ENCODE data around the gene NELFCD. TPM values are rescaled to one million over a fixed set of nuclear protein-coding genes. Genes with fewer than 3 reads are reported as not detected.

Gene NELFCD
- total RNA-seq, 2 donors from 2014 or later = 47.1 to 64.4 TPM

GRCh38 chr20:58967652-58968429, 13.2 kb upstream of the NELFCD start:
- no peak overlapping the region for H3K4me3 ChIP-seq
- no peak for DNase-seq
- no peak for TF ChIP-seq CTCF (IDR thresholded peaks at IDR 0.05)
- H3K4me1 ChIP-seq = no peaks in the 10 kb centered on the region
- intact Hi-C loops (cut with DNase I) = loop anchor here (10.0 kb wide), 1 partner anchor 53 kb away; no protein-coding TSS in a partner anchor
- no peak overlapping the region for H3K27ac ChIP-seq
- H3K36me3 ChIP-seq = no peaks in the 10 kb centered on the region
- H3K9me3 ChIP-seq = no peaks in the 10 kb centered on the region
- no peaks in the 10 kb centered on the region for H3K27me3 ChIP-seq
- no peak overlapping the region for H3K9ac ChIP-seq (ENCODE audit: low read depth in 2 of 2, low read length in 2 of 2)

DNA sequence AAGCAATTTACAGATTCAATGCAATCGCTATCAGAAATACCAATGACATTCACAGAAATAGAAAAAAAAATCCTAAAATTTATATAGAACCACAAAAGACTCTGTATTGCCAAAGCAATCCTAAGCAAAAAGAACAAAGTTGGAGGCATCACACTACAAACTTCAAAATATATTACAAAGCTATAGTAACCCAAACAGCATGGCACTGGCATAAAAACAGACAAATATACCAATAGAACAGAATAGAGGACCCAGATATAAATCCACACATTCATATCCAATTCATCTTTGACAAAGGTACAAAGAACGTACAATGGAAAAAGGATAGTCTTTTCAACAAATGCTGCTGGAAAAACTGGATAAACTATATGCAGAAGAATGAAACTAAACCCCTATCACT, 11.6 kb upstream of the NELFCD start:
- H3K4me3 ChIP-seq = no peak overlapping the region
- intact Hi-C loops (cut with DNase I) = loop anchor here (10.0 kb wide), 1 partner anchor 55 kb away; no protein-coding TSS in a partner anchor
- H3K9ac ChIP-seq (ENCODE audit: low read depth in 2 of 2, low read length in 2 of 2) = no peak overlapping the region
- H3K27ac ChIP-seq = no peak overlapping the region
- no peaks in the 10 kb centered on the region for H3K4me1 ChIP-seq
- no peaks in the 10 kb centered on the region for H3K27me3 ChIP-seq
- no peak for TF ChIP-seq CTCF (IDR thresholded peaks at IDR 0.05)
- no peaks in the 10 kb centered on the region for H3K9me3 ChIP-seq
- H3K36me3 ChIP-seq = no peaks in the 10 kb centered on the region
- no peak for DNase-seq

- intact Hi-C loops (cut with DNase I) = no loop called here
- Histone ChIP-seq H3K27ac (no peak overlapping the region), H3K36me3 (no peaks in the 10 kb centered on the region), H3K4me1 (no peaks in the 10 kb centered on the region), H3K27me3 (no peaks in the 10 kb centered on the region), H3K9ac (ENCODE audit: low read depth in 2 of 2, low read length in 2 of 2) (no peak overlapping the region), H3K9me3 (no peaks in the 10 kb centered on the region), H3K4me3 (no peak overlapping the region)
- no peak for DNase-seq
- no peak for TF ChIP-seq CTCF (IDR thresholded peaks at IDR 0.05)
Observed at GRCh38 chr20:58970146-58970545, 10.9 kb upstream of the NELFCD start.

GRCh38 chr20:58971429-58971828, 9.6 kb upstream of the NELFCD start:
- H3K9ac ChIP-seq (ENCODE audit: low read depth in 2 of 2, low read length in 2 of 2) = no peak overlapping the region
- no peaks in the 10 kb centered on the region for H3K9me3 ChIP-seq
- H3K27me3 ChIP-seq = no peaks in the 10 kb centered on the region
- H3K36me3 ChIP-seq = no peaks in the 10 kb centered on the region
- intact Hi-C loops (cut with DNase I) = no loop called here
- no peak overlapping the region for H3K4me3 ChIP-seq
- no peak for DNase-seq
- no peak for TF ChIP-seq CTCF (IDR thresholded peaks at IDR 0.05)
- no peaks in the 10 kb centered on the region for H3K4me1 ChIP-seq
- H3K27ac ChIP-seq = no peak overlapping the region

DNA sequence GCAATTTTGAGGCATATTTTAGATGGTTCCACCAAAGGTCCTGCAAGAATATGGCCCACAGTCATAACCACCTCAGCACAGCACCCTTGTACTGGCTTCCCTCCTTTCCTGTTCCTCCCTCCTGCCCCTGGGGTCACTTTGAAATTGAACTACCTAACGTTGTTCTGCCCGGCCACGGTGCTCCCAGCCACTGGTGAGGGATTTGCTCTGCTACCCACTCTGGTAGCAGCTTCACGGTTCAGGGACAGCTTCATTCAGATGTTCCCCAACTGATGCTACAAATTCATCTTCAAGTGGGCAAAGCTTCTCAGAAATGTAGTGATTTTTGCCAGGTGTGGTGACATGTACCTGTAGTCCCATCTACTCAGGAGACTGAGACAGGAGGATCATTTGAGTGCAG, 7.9 kb upstream of the NELFCD start:
- DNase-seq = no peak
- Histone ChIP-seq H3K27ac (no peak overlapping the region), H3K4me1 (no peaks in the 10 kb centered on the region), H3K36me3 (no peaks in the 10 kb centered on the region), H3K9ac (ENCODE audit: low read depth in 2 of 2, low read length in 2 of 2) (no peak overlapping the region), H3K9me3 (no peaks in the 10 kb centered on the region), H3K4me3 (no peak overlapping the region), H3K27me3 (no peaks in the 10 kb centered on the region)
- TF ChIP-seq CTCF (IDR thresholded peaks at IDR 0.05) = no peak
- intact Hi-C loops (cut with DNase I) = no loop called here

Data from colonic mucosa (tissue), 4 donors.